Sigmoid colon (tissue), 7 donors: Measurements from ENCODE around the gene DCAF7. TPM values are rescaled to one million over a fixed set of nuclear protein-coding genes. Genes with fewer than 3 reads are reported as not detected.

Source experiments
- DNase-seq: peaks from one replicate; pipeline ENCODE4 v3.0.0-alpha.2; 2019
- H3K27ac ChIP-seq, 4 donors: fragments of 200-600 bp; sonication (generic); one replicate each; pipeline ENCODE4 v1.5.1; 2016 to 2019; ENCODE audit warnings: mild to moderate bottlenecking in 1 of 4
- H3K27me3 ChIP-seq, 3 donors: fragments of 200-600 bp; sonication (generic); one replicate each; pipeline ENCODE4 v1.5.1; 2019; ENCODE audit warnings: mild to moderate bottlenecking in 1 of 3
- H3K36me3 ChIP-seq, 4 donors: fragments of 200-600 bp; sonication (generic); one replicate each; pipeline ENCODE4 v1.5.1; 2016 to 2019
- H3K4me1 ChIP-seq, 4 donors: fragments of 200-600 bp; sonication (generic); one replicate each; pipeline ENCODE4 v1.5.1; 2017 to 2019
- H3K4me3 ChIP-seq, 4 donors: fragments of 200-600 bp; sonication (generic); one replicate each; pipeline ENCODE4 v1.5.1; 2017 to 2019; ENCODE audit warnings: mild to moderate bottlenecking in 2 of 4, moderate library complexity in 1 of 4
- H3K9me3 ChIP-seq, 4 donors: fragments of 200-600 bp in 3 of 4; sonication (generic) in 3 of 4; one replicate each; pipeline versions ENCODE4 v1.5.1 to v1.6.1; 2013 to 2019
- EP300 ChIP-seq, 4 donors: sonication (generic); formaldehyde crosslinking; IDR thresholded peaks; one replicate each; pipeline ENCODE4 v1.6.1; 2017; ENCODE audit warnings: antibody characterized with exemption in 4 of 4
- POLR2A ChIP-seq, 2 donors: fragments of 450-650 bp; IDR thresholded peaks; one replicate each; pipeline ENCODE4 v1.6.1; 2016; ENCODE audit warnings: antibody characterized with exemption in 2 of 2, mild to moderate bottlenecking in 2 of 2, moderate library complexity in 2 of 2
- POLR2AphosphoS5 ChIP-seq, 4 donors: sonication (generic); formaldehyde crosslinking; IDR thresholded peaks; one replicate each; pipeline ENCODE4 v1.6.1; 2017; ENCODE audit warnings: antibody characterized with exemption in 4 of 4
- WGBS, 2 donors: extraction: QIAGEN DNeasy Blood & Tissue Kit; methylation state at CpG; one replicate each; pipeline ENCODE4 v1.1.7; 2013; 5-methylcytosine and 5-hydroxymethylcytosine counted together
- intact Hi-C: fragments of 100-400 bp; cut with DNase I; formaldehyde crosslinking; loops from one replicate; pipeline ENCODE4 v1.15.1; 2023
- polyA plus RNA-seq, 3 donors: library from polyadenylated mRNA; stranded (reverse); fragments of 200-250 nt; gene quantifications; one replicate each; pipeline ENCODE4 v1.2.3, GENCODE V29; 2013
- total RNA-seq, 4 donors: library from RNA; depleted of rRNA; stranded (reverse); fragments of >200 nt; gene quantifications; one replicate each; pipeline ENCODE4 v1.1.0, GENCODE V29; 2016
- TF ChIP-seq, protein P1 (sequence below), 4 experiments: fragments of 450-650 bp in 3 of 4; fragments of 200-600 bp in 1 of 4; IDR thresholded peaks; one replicate each; pipeline ENCODE4 v1.5.1; 2016 to 2019; ENCODE audit warnings: antibody characterized with exemption in 4 of 4, mild to moderate bottlenecking in 3 of 4, moderate library complexity in 2 of 4
- donor health status: healthy with polysubstance abuse.
- donor health status: Bipolar disorder and iron deficiency.
- donor health status: healthy.

Gene DCAF7
- total and polyA plus RNA-seq, 7 donors, result 14.4 to 34.6 (median 23.1) TPM

GRCh38 chr17:63549289-63549945, 860 bp upstream of the DCAF7 start:
- peaks cover 0 to 46% (median 37%) of the 10 kb centered on the region in 4 donors for H3K4me1 ChIP-seq
- no peaks in the 10 kb centered on the region for H3K9me3 ChIP-seq
- H3K4me3 ChIP-seq, result peak overlapping the region; percentile 66 to 95 (median 81)
- DNase-seq, result no peak
- 19 to 21% methylated on average over 18 of the region's 18 CpGs for WGBS, 2 donors
- intact Hi-C loops, result loop anchor here (1.0 kb wide), 1 partner anchor 17 kb away; no protein-coding TSS in a partner anchor
- no peaks in the 10 kb centered on the region for H3K36me3 ChIP-seq
- H3K27ac ChIP-seq, result peak overlapping the region; percentile 82 to 95 (median 89)
- H3K27me3 ChIP-seq, result no peaks in the 10 kb centered on the region
- no peak for TF ChIP-seq POLR2A (IDR thresholded peaks at IDR 0.05)
- TF ChIP-seq, protein P1, sequence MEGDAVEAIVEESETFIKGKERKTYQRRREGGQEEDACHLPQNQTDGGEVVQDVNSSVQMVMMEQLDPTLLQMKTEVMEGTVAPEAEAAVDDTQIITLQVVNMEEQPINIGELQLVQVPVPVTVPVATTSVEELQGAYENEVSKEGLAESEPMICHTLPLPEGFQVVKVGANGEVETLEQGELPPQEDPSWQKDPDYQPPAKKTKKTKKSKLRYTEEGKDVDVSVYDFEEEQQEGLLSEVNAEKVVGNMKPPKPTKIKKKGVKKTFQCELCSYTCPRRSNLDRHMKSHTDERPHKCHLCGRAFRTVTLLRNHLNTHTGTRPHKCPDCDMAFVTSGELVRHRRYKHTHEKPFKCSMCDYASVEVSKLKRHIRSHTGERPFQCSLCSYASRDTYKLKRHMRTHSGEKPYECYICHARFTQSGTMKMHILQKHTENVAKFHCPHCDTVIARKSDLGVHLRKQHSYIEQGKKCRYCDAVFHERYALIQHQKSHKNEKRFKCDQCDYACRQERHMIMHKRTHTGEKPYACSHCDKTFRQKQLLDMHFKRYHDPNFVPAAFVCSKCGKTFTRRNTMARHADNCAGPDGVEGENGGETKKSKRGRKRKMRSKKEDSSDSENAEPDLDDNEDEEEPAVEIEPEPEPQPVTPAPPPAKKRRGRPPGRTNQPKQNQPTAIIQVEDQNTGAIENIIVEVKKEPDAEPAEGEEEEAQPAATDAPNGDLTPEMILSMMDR (IDR thresholded peaks at IDR 0.05), result no peak

DNA sequence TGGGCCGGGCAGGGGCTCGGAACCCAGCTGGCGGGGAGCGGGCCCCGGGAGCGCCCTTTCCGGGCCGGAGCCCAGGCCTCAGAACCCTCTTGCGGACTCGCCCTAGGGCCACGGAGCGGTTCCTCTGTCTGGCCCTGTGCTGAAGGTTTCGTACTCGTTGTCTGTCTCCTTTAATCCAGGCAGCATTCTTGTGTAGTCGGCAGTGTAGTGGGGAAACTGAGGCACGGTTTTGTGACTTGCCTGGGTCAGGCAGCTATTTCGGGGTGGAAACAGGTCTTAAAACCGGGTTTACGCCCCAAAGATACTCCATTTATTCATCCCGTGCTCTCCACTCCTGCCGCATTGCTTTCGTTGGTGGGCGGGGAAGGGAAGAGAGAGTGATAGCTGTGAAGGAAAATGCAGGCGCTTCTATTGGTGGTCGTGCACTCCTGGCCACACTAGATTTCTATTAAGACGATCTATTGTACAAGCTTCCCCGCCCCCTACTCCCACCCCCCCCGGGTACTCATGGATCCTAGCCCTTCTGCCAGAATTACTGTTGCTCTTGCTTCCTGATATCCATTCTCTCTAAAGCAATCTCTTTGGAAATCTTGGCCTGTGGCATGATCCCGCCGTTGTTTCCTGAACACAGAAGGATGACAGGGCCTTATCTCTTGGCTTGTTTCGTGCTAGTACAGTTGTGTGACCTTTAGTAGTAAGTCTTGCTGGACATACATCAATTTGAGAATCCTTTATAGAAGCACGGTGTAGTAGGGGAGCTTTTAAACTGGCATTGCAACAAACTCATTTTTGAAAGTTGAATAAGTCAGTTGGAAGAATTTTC, 751 bp downstream of the DCAF7 start:
- intact Hi-C loops, result loop anchor here (1.0 to 5.0 kb wide), 2 partner anchors 51 to 105 kb away; partner anchors contain the start of genes CYB561 and TACO1
- peak overlapping the region; percentile 66 to 95 (median 81) for H3K4me3 ChIP-seq
- peaks cover 0 to 58% (median 51%) of the 10 kb centered on the region in 4 donors for H3K4me1 ChIP-seq
- peak overlapping the region; percentile 87 to 95 (median 89) for H3K27ac ChIP-seq
- 0% methylated on average over 32 of the region's 32 CpGs for WGBS, 2 donors
- H3K27me3 ChIP-seq, result no peaks in the 10 kb centered on the region
- TF ChIP-seq, protein P1 (IDR thresholded peaks at IDR 0.05), result no peak
- TF ChIP-seq EP300 (IDR thresholded peaks at IDR 0.05), result no peak
- no peak for TF ChIP-seq POLR2A (IDR thresholded peaks at IDR 0.05)
- no peak for TF ChIP-seq POLR2AphosphoS5 (IDR thresholded peaks at IDR 0.05)
- no peaks in the 10 kb centered on the region for H3K36me3 ChIP-seq
- no peak for DNase-seq
- no peaks in the 10 kb centered on the region for H3K9me3 ChIP-seq

- H3K9me3 ChIP-seq, result no peaks in the 10 kb centered on the region
- DNase-seq, result no peak
- TF ChIP-seq POLR2A (IDR thresholded peaks at IDR 0.05), result no peak
- TF ChIP-seq POLR2AphosphoS5 (IDR thresholded peaks at IDR 0.05), result no peak
- no peak for TF ChIP-seq EP300 (IDR thresholded peaks at IDR 0.05)
- TF ChIP-seq, protein P1 (IDR thresholded peaks at IDR 0.05), result no peak
- WGBS, 2 donors, result 19 to 54% methylated on average over 6 of the region's 6 CpGs
- H3K4me1 ChIP-seq, result peaks cover 0 to 60% (median 51%) of the 10 kb centered on the region in 4 donors
- H3K4me3 ChIP-seq, result peak overlapping the region; percentile 1 to 95 (median 67)
- H3K27me3 ChIP-seq, result no peaks in the 10 kb centered on the region
- peak overlapping the region in 2 of 4 donors; percentile 87 to 95 for H3K27ac ChIP-seq
- intact Hi-C loops, result loop anchor here (5.0 kb wide), 1 partner anchor 50 kb away; the partner anchor contains the start of gene TACO1
- H3K36me3 ChIP-seq, result no peaks in the 10 kb centered on the region
Measured at GRCh38 chr17:63552211-63552610, 1.9 kb downstream of the DCAF7 start.

DNA sequence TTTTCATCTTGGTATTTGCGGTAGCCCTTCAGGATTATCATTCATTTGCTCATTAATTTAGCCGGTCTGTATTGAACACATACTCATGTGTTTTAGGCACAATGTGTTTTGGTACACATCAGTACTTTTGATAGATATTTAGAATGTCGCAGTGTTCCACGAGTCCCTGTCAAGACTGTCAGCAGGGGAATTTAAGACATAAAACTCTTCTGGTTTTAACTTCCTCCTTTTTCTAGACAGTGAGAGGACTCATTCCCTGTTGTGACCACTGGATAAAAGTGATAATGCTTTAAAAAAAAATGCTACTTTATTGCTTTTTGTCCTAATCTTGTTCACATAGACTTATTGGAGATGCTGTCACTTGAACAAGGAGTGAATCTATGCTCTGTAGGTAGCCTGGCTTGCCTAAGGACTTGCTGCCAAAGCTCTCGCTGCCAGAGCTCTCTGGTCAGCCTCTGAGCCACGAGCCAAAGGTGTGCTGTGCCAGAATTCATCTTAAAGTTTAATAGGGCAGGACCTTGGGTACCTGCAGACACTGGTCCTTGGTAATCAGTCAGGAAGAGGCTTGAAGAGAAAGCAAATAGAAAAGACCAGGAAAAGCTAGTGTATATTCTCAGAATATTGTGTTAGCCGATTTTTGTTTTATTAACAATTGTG, 5.4 kb downstream of the DCAF7 start:
- Histone ChIP-seq H3K9me3 (no peaks in the 10 kb centered on the region), H3K4me1 (peaks cover 0 to 64% (median 48%) of the 10 kb centered on the region in 4 donors), H3K27ac (no peak overlapping the region), H3K4me3 (no peak overlapping the region), H3K27me3 (no peaks in the 10 kb centered on the region), H3K36me3 (no peaks in the 10 kb centered on the region)
- WGBS, 2 donors, result 78 to 83% methylated on average over 7 of the region's 7 CpGs
- no peak for DNase-seq
- TF ChIP-seq POLR2A (IDR thresholded peaks at IDR 0.05) (no peak), EP300 (IDR thresholded peaks at IDR 0.05) (no peak)
- intact Hi-C loops, result no loop called here
